ENCODE measurements around the gene COL6A1.
A peak's percentile ranks its signal among the peaks of the same experiment; 100 is the strongest.
"Not testable (repeated sequence)": the region's sequence is repeated elsewhere in the genome, so short reads cannot be mapped to it uniquely, and the experiment has no call there.

The COL6A1 gene

GRCh38 chr21:46028573-46029091 lies 47.1 kb downstream of the COL6A1 start:
- peak; percentile 70 for DNase-seq (ENCODE audit: low spot score)

GRCh38 chr21:46029186-46029924 lies 47.8 kb downstream of the COL6A1 start:
- peak; percentile 61 for DNase-seq (ENCODE audit: low spot score)

GRCh38 chr21:46031484-46031883 lies 49.9 kb downstream of the COL6A1 start:
- no peak for DNase-seq (ENCODE audit: low spot score)

GRCh38 chr21:46032100-46032499 lies 50.5 kb downstream of the COL6A1 start:
- DNase-seq (ENCODE audit: low spot score): no peak

- no peak for DNase-seq (ENCODE audit: low spot score)
These were observed 52.1 kb downstream of the COL6A1 start for GRCh38 chr21:46033410-46034400.

GRCh38 chr21:46035809-46036695 lies 54.5 kb downstream of the COL6A1 start:
- peak; percentile 80 for DNase-seq (ENCODE audit: low spot score)

- no peak for DNase-seq (ENCODE audit: low spot score)
These were observed 55.2 kb downstream of the COL6A1 start for GRCh38 chr21:46036696-46037330.

GRCh38 chr21:46037331-46038325 lies 56.1 kb downstream of the COL6A1 start:
- DNase-seq (ENCODE audit: low spot score): no peak

- no peak for DNase-seq (ENCODE audit: low spot score)
These were observed 56.8 kb downstream of the COL6A1 start for GRCh38 chr21:46038341-46038829.

- peak; percentile 48 for DNase-seq (ENCODE audit: low spot score)
These were observed 57.4 kb downstream of the COL6A1 start for GRCh38 chr21:46038871-46039397.

GRCh38 chr21:46039891-46040660 lies 58.5 kb downstream of the COL6A1 start:
- DNase-seq (ENCODE audit: low spot score): no peak

GRCh38 chr21:46040707-46041106 lies 59.1 kb downstream of the COL6A1 start:
- DNase-seq (ENCODE audit: low spot score): no peak

- no peak for DNase-seq (ENCODE audit: low spot score)
These were observed 59.6 kb downstream of the COL6A1 start for GRCh38 chr21:46041183-46041582.

- DNase-seq (ENCODE audit: low spot score): no peak
These were observed 63.6 kb downstream of the COL6A1 start for GRCh38 chr21:46045154-46045553.

GRCh38 chr21:46046471-46046870 lies 64.9 kb downstream of the COL6A1 start:
- DNase-seq (ENCODE audit: low spot score): no peak

- DNase-seq (ENCODE audit: low spot score): not testable (repeated sequence)
These were observed 65.3 kb downstream of the COL6A1 start for GRCh38 chr21:46046906-46047305.

- DNase-seq (ENCODE audit: low spot score): peak; percentile 89
These were observed 67.6 kb downstream of the COL6A1 start for GRCh38 chr21:46048926-46049889.

Measured in AG08396 (cell line).